Fibroblast of skin of left biceps (primary cell): ENCODE data around the gene ALK.
A peak's percentile ranks its signal among the peaks of the same experiment; 100 is the strongest.
"Not testable (repeated sequence)": the region's sequence is repeated elsewhere in the genome, so short reads cannot be mapped to it uniquely, and the experiment has no call there.

Source experiments
- DNase-seq, 2 experiments: peaks; one replicate each; pipeline ENCODE4 v3.0.0-alpha.2; 2013; ENCODE audit warnings: low read depth in 2 of 2

Gene ALK

DNA sequence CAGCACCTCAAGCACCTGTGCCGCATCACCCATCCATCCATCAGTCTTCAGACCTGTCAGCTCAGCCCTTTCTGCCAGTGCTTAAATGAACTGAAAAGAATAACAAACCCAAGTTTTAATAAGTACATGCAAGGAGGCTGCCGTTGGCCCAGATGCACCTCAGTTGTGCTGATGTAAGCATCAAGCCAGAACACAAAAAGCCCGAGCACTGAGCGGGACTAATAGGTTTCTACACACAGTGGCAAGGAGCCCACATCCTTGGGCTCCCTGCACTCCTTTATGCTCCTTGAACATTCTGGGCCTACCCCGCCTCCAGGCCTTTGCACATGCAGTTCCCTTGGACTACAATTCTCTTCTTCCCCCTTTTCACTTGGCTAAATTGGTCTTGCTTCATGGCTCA lies 165.6 kb downstream of the ALK start:
- DNase-seq, result no peak

DNA sequence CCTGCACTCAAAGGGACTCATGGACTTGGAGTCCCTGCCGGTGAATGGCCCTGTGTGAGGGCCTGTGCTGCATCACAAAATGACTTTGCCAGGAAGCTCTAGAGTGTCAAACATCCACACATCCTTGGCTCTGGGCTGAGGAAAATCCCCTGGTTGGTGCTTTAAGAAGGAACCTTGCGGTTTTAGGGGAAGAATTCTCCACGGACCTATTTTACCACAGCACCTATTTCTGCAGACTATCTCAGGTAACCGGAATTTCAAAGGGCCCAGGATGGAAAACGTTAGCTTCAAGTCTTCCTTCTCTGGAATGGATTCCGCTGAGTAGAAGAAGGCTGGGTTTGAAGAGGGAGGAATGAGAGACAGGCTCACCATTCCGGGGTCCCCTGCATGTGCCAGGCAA lies 166.2 kb downstream of the ALK start:
- no peak for DNase-seq

DNA sequence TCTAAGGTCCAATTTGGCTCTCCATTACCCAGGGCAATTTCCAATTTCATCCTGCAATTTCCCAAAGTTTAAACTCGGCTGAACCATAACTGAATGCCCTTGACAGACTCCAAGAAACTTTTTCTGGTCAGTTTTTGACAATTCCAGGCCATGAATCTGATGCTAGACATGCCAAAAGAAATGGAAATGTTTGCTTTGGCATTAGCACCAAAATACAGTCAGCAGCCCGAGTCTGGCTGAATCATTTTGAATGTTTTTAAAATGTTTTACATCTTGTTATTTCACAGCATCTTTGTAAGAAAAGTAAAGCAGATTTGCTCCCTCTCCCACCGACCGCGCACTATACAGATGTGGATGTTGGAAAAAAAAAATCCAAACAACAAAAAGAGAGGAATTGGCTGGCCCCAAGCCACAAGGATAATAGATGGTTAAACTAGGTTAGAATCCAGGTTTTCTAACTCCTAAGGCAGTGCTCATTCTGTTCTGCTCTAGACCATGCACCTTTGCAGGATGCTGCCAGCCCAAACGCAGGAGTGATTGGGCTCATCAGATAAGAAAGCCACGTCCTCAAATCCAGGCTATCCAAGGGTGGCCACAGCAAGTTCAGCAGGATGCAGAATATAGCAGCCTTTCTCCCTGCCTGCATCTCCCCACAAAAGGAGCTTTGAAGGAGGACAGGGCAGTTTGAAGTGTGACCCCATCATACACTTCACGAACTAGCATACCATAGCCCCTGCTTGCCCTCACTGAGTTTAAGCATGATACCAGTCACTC lies 167.5 kb downstream of the ALK start:
- peak; percentile 42 to 44 for DNase-seq

DNA sequence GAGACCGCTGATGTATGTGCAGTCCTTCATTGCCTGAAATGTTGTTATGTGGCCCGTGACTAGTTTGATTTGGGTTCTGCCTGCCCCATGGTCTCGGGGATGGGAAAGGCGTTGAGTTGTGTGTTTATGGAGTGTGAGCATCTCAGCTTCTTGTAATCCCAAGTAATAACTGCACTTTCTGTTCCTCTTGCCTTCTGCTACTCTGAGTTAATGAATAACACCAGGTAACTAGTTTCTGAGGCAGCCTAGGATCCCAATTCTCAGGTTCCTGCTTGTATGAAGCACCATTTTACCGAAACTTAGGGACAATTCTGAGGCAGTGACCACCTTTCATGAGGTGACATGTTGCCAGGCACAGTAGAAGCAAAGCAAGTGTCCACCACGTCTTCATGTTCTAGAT lies 170.0 kb downstream of the ALK start:
- DNase-seq, result no peak

DNA sequence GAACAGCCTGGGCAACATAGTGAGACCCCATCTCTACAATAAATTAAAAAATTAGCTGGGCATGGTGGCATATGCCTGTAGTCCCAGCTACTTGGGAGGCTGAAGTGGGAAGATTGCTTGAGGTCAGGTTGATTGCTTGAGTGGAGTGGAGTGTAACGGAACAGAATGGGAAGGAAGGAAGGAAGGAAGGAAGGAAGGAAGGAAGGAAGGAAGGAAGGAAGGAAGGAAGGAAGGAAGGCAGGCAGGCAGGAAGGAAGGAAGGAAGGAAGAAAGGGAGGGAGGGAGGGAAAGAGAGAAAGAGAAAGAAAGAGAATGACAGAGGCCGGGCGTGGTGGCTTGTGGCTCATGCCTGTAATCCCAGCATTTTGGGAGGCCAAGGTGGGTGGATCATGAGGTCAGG lies 170.9 kb downstream of the ALK start:
- DNase-seq, result not testable (repeated sequence)

DNA sequence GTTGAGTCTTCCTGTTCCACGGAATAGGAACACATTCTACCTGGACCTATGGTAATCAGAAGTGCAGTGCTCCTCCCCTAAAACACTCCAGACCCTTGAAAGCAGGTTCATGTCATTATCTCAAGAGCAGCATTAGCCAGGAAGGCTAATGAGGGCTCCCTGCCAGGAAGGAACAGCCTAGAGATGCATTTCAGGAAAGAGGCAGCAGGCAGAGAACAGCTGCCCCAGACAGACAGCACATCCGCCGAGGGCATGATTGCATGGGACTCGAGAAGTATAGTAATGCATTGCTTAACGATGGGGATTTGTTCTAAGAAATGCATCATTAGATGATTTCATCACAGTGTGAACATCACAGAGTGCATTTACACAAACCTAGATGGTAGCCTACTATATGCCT lies 171.5 kb downstream of the ALK start:
- no peak for DNase-seq

DNA sequence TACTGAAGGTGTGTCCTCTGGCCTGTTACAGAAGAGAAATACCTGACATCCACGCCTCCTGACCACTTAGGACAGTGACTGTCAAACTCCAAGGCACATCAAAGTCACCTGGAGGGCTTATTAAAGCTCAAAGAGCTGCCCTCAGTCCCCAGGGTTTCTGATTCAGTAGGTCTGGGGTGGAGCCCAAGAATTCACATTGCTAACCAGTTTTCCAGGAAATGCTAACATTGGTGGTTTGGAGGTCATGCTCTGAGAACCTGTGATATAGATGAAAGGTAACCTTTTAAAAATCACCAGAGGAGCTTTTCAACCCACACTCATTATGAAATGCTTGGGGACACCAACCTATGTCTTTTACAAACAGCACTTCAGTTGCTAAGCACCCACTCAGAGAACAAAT lies 172.3 kb downstream of the ALK start:
- DNase-seq, result no peak

DNA sequence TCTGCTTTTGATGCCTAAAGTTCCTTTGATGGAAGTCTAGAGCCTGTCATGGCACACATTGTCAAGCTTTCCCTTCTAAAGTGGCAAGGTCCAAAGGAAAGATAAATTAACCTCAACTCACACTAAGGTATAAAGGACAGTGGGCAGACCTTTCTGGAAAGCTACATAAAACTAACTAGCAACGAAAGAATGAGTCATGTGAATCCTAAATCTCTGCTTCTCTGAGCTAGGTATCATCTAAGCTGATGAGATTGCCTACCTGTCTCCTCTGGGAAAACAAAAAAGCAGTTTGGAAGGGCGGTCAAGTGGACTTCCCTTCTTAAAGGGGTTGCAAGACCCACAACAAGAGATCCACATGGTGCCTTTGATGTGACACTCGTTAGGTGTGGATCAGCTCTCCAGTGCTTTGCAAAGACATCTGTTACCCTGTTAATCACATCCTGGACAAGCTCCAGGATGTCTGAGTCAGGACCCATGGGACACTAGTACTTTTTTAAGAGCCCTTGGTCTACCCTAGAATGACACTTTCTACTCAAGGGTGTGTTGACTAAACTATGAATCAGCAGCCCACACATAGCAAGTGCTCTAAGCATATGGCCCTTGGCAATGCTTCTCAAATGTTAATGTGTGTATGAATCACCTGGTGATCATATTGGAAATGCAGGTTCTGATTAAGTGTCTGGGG lies 173.5 kb downstream of the ALK start:
- DNase-seq, result peak; percentile 82 to 86

DNA sequence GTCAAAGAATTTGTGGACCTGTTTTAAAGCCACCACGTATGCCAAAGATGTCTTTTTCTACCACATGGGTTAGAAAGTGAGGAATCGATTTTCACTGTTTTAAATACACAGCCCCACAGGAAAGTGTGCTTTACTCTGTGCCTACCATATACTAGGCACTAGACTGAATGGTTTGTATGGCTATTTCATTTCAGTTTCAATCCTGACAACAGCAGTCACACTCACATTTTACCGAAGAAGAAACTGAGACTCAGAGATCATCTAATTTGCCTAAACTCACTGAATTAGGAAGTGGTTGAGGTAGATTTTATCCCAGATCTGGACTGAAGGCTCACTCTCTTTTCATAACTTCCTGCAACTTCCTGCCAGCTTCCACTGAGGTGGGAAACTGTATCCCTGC lies 176.4 kb downstream of the ALK start:
- DNase-seq, result no peak

DNA sequence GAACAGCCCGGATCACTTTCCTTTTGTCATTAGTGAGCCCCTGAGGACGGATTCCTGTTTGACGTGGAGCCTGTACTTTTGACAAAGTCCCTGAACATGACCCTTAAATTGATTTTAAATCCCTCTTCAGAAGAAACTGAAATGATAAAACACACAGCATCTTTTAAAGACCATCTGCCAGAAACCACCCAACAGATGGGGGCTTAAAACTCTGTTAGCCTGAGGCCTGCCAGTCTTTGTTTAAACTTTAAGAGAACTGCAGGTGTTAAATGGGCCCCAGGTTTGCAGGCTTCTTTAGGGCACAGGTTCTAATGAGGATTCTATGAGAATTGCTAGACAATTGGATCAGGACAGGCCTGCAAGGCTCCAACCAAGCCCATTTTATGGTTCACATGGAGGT lies 177.9 kb downstream of the ALK start:
- DNase-seq, result no peak

DNA sequence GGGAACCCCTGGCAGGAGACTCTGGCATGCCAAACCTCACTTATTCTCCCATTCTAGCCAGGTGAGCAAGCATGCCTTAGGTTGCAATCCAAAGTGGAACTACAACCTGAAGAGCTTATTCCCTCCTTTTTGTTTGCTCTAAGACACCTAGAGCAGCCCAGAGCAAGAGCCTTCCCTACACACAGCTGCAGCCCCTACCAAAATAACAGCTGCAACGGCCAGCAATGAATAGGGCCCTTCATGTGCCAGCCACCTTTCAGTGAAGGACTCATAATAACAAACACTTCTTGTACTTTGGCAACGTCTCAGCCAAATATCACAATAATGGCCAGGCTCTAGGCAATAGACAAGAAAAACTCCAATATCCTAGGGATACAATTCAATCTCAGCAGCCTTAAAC lies 178.7 kb downstream of the ALK start:
- DNase-seq, result no peak

DNA sequence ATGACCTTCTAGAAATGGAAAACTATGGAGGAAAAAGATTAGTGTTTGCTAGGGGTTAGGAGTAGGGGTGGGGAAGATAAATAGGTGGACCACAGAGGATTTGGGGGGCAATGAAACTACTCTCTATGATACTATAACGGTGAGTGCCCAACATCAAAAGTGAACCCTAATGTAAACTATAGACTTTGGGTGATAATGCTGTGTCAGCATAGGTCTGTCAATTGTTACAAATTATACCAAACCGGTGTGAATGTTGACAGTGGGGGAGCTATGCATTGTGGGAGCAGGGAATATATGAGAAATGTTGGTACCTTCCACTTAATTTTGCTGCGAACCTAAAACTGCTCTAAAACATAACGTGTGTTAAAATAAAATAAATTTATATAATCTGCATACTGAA lies 180.3 kb downstream of the ALK start:
- no peak for DNase-seq

DNA sequence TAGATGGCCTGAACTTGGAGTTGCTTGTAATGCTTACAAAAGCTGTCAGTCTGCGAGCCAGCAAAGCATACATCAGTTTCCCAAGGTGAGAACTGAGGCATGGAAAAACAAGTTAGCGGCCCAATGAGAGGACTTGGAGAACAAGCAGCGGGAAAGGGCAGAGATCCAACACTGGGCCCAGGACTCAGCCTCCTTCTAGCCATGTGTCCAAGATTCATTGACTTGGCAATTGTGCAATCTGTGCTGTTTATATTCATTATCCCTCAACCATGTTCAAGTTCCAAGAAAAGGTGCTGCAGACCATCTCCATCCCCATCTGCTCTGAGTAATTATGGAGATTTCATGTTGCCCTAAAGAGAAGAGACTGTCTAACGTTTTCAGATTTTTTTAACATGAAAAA lies 187.4 kb downstream of the ALK start:
- DNase-seq, result no peak

DNA sequence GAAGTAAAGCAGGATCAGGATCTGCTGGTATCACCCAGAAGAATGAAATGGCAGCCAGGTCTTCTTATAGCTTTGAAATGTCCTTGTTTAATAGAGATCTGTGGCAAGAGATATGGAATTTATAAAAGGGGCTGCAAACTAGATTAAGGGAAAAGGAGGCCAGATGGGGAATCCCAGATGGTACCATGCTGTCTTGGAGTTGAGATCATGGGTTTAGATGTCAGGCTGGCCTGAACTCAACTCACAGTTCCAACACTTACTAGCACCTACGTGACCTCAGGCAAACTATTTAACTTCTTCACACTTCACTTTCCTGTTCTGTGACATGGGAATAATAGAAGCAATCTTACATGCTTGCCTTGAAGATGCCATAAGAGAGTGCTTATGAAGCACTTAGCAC lies 188.2 kb downstream of the ALK start:
- DNase-seq, result no peak

DNA sequence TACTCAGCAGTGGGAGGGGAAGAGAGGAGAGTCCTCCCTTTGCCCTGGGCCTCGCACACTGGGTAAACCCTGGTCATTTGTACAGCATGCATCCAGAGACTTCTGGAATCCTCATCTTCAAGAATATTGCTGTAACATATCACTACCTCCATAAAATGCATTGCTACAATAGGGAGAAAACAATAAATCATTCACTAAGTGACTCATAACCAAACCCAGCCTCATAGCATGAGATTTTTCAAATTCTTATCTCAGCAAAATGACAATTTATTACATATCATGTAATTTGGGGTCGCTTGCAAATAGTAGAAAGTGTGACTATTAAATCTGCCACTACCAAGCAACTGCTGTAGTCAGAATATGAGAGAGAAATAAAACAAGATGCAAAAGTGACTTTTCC lies 189.4 kb downstream of the ALK start:
- no peak for DNase-seq

DNA sequence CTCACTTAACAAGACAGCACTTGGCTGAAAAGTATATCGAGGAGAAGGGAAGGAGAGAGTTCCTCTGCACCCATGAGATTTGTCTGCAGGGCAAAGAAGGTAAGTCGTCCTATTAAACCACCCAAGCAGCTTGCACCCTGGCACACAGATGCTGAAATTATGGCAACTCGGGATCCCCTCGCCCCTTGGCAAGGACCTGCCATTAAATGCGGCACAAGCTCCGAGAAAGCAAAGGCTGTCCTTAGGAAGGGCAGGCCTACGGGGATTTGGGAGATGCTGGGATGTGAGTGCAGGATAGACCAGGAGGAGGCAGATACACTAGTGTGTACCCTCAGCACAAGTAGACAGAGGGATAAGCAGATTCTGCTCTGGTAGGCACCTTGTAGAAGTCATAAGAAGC lies 191.5 kb downstream of the ALK start:
- DNase-seq, result no peak

DNA sequence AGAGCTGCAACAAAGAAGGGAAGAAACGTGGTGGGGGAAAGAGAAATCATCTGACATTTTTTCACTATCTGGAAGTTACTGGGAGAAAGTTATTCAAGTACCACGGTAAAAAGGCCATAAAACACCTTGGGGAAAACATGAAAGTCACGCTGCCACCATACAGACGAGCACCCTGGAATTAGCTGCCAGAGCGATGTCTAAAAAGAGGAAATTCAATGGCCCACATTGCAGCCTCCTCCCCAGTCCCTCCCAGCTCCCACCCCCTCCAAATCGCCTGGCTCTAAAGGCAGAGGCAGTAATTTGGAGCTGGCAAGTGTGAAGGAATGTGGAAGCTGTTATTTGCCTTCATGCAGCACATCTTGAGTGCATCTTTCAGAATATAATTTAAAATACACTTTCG lies 192.0 kb downstream of the ALK start:
- no peak for DNase-seq

DNA sequence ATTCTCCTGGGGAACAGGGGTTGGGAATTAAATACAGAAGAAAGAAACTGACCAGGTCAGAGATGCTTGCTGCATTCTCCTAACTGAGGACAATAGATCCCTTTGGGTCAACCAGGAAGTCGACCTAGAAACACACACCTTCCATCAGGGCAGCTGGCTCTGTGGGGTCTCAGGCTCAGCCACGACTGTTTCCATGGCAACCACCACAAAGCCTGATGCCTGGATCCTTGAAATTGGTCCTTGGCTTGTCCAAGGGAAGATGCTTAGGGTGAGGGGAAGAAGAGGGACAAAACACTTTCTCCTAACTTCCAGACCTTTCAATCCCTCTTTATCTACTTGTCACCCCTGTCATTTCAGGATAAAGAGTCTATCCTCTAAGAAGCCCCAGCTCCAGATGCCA lies 194.4 kb downstream of the ALK start:
- DNase-seq, result no peak

DNA sequence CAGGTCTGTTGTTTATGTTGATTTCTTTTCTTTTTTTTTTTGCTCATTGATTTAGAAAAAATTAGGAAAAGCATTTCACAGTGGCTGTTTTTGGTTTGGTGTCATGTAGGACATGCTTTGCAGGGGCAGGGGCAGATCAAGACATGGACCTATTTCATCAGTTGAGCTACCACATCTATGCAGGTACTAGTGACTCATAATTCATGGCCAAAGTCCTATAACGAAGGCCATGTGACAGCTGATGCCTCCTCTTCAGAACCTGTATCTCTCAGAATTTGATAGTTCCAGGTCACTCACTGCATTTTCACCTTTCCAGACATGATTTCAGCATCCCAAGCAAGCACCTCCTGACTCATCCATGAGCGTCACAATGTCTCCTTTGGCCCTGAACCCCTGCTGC lies 195.8 kb downstream of the ALK start:
- DNase-seq, result no peak

DNA sequence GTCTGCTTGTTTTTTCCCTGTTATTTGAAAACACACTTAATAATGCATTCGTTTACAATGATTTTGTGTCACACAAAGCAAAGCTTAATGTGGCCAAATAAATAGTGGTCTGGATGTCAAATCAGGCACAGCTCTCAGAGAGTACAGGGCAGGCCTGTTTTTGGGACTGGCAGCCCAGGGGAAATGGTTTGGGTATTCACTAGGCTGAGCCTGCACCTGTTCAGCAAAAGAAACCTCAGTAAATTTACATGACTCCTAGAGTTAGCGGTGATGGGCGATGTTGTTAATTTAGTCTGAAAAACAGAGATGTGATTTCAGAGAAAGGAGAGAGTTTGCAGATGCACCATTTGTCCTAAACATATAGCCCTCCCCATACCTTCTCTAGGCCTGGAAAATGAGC lies 197.1 kb downstream of the ALK start:
- DNase-seq, result no peak

DNA sequence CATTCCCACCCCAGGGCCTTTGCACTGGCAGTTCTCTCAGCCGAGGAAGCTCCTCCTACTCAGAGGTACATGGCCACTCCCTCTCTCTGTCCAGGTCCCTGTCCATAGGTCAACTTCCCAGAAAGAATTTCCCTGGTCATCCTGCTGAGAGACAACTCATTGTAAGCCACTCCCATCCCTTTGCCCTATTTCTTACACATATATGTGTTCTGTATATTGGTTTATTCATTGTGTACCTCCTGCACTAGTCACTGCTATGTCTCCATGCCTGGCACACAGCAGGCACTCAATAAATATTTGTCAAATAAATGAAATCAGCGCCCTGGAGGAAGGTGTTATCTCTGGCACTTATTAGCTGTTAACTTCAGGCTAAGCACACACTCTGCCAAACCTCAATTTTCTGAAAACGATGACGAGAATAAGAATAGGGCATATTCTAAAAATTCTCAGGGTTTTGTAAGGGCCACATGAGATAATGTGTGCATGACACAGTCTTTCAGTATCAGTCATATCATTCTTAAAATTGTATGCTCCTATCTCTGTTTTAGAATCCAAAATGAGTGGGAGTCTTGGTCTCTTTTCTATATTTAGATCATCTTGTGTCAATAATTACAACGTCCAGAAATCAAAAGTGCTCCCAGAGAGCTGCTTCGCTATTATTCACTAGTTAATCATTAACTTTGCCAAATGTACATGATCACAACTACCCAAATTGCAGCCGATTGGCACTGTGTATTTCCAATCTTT lies 198.0 kb downstream of the ALK start:
- no peak for DNase-seq

DNA sequence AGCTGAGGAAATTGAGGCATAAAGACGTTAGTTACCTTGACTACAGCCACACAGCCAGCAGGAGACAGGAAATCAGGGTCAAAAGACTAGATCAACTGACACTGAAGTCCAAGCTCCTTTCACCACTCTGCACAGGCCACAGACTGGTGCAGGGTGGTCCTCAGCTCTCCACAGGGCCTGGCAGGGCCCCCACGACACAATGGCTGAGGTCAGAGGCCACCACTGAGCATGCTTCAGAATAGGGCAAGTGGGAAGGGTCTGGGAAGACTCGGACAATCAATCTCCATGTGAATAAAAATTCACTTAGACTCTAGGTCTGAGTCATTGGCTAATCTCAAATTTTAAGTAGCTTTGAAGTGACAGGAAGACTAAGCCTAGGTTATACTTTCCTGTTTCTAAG lies 201.7 kb downstream of the ALK start:
- no peak for DNase-seq

DNA sequence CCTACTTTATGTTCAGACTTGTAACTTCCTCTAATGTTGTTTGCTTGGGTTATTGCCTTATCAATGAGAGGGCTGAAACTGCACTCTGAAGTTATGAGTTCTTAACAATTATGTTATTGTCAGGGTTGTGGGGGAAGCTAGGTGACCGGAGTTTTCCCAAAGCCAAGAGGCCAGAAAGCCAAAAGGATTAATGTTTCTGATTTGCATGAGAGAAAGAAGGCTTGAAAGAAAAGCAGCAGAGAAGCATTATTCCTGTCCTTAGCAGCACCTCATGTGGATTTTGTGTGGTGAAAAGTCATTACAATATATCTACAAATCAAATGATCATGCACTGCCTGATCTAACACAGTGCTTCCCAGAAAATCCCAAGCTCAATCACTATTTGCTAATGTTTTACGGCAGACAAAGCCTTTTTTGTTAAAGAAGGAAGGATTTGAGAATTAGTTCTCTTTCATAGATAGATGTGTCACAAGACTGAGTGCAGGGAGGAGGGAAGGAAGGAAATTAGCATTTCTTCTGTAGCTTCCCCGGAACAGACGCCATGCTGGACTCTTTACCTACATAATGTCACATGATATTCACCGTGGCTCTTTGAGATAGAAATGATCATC lies 203.2 kb downstream of the ALK start:
- no peak for DNase-seq
